Activated naive CD4-positive, alpha-beta T cell (primary cell): ENCODE data around the gene METAP2.
A peak's percentile ranks its signal among the peaks of the same experiment; 100 is the strongest.
"Not testable (repeated sequence)": the region's sequence is repeated elsewhere in the genome, so short reads cannot be mapped to it uniquely, and the experiment has no call there.

ENCODE experiments used
- DNase-seq, 4 experiments: peaks; one replicate each; lab custom pipeline; 2025; lab: John Stamatoyannopoulos, UW

Gene METAP2

DNA sequence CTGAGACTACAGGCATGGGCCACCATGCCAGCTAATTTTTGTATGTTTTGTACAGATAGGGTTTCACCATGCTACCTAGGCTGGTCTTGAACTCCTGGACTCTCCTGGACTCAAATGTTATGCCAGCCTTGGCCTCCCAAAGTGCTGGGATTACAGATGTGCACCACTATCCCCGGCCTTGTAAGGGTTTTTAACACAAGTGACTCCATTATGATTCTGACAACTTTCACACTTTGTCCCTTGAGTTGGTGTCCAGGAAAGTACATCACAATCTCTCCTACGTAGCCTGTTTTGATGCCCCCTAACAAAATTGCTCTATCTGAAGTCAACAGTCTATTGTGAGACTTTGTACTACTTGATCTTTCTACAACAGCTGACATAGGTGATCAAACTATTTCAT is 11.4 kb upstream of the METAP2 start:
- DNase-seq: no peak

DNA sequence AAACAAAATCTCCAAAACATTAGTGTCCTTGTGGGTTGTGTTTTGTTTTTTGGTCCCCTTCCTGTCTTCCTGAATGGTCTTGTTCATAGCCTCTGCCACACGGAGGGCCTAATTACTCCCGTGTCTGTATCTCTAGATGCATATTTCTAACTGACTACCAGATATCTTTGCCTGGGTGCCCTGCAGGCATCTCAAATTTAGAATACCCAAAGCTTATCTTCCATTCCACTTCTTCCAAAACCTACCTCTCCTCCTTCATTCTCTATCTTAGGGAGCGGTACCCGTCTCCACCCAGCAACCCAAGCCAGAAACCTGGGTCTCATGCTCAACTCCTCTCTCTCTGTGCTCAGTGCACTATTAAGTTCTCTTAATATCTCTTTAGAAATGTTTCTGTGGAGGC is 10.9 kb upstream of the METAP2 start:
- no peak for DNase-seq

GRCh38 chr12:95463776-95464175 is 10.2 kb upstream of the METAP2 start:
- not testable (repeated sequence) for DNase-seq

- DNase-seq: no peak
Observed at GRCh38 chr12:95465275-95465674, 8.7 kb upstream of the METAP2 start.

- DNase-seq: no peak
Observed at GRCh38 chr12:95470300-95470699, 3.7 kb upstream of the METAP2 start.

GRCh38 chr12:95473231-95473883 is 595 bp upstream of the METAP2 start:
- DNase-seq: peak in 2 of 4 experiments; percentile 8 to 21

DNA sequence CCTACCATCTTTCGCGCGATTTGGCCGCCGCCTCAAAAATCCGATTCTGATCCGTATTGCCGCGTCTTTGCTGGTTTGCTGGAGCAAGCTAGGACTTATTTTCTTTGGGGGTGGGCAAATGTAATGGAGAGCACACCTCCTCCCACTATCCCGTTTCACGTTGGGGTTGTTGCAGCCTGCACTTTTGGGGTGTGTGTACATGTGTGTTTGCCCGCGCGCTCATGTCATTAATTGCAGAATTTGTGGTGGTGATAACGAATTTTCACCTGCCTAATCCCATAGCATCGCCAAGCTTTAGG is 657 bp downstream of the METAP2 start:
- DNase-seq: no peak

DNA sequence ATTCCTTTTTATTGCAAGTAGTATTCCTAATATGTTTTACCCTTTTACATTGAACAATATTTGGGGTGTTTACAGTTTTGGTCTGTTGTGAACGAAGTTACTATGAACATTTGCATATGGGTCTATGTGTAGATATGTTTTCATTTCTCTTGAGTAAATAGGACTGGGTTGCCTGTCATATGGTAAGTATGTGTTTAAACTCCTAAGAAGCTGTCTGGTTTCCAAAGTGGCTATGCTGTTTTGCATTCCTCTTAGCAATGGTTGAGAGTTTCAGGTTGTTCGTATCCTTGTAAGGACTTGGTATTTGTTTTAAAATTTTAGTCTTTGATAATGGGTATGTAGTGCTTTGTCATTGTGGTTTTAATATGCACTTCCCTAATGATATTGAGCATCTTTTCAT is 6.3 kb downstream of the METAP2 start:
- no peak for DNase-seq

GRCh38 chr12:95481072-95481471 is 7.1 kb downstream of the METAP2 start:
- no peak for DNase-seq

DNA sequence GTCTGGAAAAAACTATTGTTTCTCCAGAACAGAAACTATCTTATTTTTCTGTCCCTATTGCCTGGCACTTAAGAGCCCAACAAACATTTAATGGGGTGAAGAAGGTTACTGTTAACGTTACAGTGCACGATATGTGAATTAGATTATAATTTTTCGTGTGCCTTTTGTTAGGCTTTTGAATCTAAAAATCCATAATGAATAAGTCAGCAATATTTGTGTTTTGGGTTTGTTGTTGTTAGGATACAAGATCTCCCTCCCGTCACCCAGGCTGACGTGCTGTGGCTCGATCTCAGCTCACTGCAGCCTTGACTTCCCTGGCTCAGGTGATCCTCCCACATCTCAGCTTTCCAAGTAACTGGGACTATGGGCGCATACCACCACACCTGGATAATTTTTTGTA is 7.9 kb downstream of the METAP2 start:
- no peak for DNase-seq

- not testable (repeated sequence) for DNase-seq
Observed at GRCh38 chr12:95482564-95482963, 8.6 kb downstream of the METAP2 start.

DNA sequence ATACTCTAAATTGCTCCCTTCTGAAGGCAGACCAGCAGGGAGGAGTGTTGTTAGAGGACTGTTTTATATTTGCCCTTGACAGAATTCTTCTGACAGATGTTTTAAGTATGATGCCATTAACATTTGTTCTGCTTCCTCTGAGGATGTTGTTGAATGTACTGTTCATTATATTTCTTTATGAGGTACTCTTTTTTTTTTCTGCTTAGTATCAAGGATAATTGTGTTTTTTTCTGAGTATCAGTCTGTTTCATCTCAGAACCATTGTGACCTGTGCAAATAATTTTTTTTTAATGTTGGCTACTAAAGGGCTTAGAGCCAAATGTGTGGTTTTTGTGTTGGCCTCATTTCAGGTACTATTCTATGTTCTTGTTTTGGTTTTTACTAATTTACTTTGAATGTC is 10.6 kb downstream of the METAP2 start:
- no peak for DNase-seq

DNA sequence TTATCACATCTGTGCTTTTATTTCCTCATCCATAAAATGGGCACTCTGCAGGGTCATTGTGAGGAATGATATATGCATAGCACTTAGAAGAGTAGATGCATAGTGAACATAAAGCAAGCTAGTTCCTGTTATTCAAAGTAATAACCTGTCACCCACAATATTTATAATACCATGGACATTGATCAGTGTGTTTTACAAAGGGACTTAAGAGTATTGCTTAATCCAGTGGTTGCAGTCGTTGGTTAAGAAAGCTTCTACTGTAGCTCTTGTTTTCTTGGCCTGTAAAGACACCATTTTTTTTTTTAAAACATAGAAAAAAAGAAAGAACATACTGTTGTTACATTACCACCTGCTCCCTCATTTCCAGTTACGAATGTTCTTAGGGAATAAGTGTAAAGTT is 13.1 kb downstream of the METAP2 start:
- no peak for DNase-seq

DNA sequence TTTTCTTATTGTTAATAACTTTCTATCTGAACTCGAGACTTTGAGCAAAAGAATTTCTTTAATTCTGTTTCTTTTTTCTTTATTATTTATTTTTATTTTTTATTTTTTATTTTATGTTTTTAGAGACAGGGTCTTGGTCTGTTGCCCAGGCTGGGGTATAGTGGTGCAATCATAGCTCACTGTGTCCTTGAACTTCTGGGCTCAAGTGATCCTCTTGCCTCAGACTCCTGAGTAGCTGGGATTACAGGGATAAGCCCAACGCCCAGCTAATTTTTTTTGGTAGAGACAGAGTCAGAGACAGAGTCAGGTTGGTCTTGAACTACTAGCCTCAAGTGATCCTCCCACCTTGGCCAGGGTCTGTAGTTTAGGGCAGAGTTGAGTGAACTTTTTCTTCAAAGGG is 18.5 kb downstream of the METAP2 start:
- no peak for DNase-seq

DNA sequence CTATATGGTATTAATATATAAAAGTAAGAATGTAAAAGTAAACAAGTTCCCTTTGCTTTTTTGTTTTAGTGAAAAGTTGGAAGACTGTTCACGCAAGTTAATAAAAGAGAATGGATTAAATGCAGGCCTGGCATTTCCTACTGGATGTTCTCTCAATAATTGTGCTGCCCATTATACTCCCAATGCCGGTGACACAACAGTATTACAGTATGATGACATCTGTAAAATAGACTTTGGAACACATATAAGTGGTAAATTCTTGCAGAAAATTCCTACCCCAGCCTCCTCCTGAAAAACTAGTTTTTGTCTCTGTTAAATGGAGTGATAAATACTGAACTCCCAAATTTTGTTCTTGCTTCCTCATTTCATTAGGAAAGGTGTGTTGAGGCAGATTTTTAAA is 20.9 kb downstream of the METAP2 start:
- DNase-seq: no peak

DNA sequence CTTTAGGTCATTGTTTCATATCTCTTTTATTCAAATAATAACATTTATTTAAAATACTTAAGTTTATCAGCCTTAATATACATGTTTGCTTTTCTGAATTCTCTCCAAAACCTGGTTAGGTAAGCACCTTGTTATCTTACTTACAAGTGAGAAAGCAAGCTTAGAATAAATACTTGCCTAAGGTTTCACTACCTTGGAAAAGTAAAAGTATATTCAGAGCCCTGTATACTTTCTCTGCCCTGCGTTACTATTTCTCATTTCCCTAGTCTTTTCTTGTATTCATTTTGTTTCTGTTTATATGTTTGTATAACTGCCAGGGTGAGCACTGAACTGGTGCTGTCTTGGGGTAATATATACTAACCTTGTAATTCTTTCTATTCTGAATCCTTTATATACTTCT is 21.5 kb downstream of the METAP2 start:
- DNase-seq: no peak

GRCh38 chr12:95497031-95497430 is 23.1 kb downstream of the METAP2 start:
- no peak for DNase-seq

DNA sequence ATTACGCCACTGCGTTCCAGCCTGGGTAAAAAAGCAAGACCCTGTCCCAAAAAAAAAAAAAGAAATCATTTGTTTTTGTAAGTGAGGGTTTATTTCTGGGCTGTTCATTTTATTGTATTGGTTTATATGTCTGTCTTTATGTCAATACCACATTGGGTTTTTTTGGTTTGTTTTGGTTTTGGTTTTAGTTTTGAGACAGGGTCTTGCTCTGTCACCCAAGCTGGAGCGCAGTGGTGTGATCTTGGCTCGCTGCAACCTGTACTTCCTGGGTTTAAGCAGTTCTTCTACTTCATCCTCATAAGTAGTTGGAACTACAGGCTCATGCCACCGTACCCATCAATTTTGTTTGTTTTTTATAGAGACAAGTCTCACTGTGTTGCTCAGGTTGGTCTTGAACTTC is 25.0 kb downstream of the METAP2 start:
- no peak for DNase-seq

- no peak for DNase-seq
Observed at GRCh38 chr12:95499772-95500171, 25.8 kb downstream of the METAP2 start.

GRCh38 chr12:95504140-95504539 is 30.2 kb downstream of the METAP2 start:
- no peak for DNase-seq

- DNase-seq: no peak
Observed at GRCh38 chr12:95505039-95505438, 31.1 kb downstream of the METAP2 start.

DNA sequence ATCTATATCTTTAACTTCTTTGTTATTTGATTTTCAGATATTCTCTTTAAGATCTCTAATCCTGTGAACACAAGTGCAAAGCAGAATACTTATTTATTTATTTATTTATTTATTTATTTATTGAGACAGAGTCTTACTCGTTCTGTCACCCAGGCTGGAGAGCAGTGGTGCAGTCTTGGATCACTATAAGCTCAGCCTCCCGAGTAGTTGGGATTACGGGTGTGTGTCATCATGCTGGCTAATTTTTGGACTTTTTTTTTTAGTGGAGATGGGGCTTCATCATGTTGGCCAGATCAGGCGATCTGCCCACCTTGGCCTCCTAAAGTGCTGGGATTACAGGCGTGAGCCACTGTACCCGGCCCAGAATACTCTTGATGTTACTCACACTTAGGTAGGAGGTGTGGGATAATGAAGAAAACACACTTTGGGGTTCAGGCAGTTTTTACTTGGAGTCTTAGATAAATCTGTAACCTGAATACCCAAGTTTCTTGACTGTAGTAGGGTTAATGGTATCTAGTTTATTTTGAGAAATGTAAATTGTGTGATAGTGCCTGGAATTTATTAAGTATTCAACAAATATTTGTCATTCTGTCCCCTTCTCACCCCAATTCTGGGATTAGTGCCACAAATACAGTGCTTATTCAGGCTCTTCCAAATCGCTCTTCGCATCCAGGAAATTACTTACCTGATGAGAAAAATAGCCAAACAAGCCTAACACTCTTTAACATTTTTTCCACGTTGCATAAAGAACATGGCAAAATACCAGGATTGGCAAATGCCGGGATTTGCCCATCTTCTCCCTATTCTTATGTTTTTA is 33.0 kb downstream of the METAP2 start:
- no peak for DNase-seq

DNA sequence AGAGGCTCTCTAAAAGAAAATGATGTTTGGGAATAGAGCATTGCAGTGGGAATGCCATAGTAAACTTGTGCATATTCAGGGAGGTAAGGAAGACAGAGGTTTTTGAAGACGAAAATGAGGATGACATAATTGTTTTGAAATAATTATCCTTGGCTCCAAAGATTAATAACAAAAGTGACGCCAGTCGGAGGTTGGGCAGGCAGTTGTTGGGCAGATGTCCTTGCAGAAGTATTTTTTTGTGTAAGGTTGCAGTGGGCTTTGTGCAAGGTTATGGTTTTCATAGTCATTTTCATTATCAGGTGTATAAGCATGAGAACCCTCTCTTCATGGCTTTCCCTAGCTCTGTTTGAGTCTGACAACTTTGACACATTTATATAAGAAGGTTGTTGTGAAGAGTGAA is 35.3 kb downstream of the METAP2 start:
- no peak for DNase-seq

GRCh38 chr12:95511977-95512376 is 38.0 kb downstream of the METAP2 start:
- DNase-seq: no peak
